SK-N-SH treated with all-trans-retinoic acid at 6 μM for 48 hours (cell line): Measurements from ENCODE around the gene SYTL3.

Source experiments
- RARB ChIP-seq: fragments of 250-450 bp; sonication (Bioruptor Pico); IDR thresholded peaks from 2 replicates; pipeline ENCODE4 v1.8.0; 2021; ENCODE audit warnings: mild to moderate bottlenecking, moderate library complexity
- ZFP30 ChIP-seq: fragments of 450-650 bp; formaldehyde crosslinking; IDR thresholded peaks from 2 replicates; pipeline ENCODE4 v1.5.0; 2022; ENCODE audit warnings: mild to moderate bottlenecking, moderate library complexity
- ZNF70 ChIP-seq: fragments of 450-650 bp; formaldehyde crosslinking; IDR thresholded peaks from 2 replicates; pipeline ENCODE4 v1.5.0; 2020; ENCODE audit warnings: mild to moderate bottlenecking, moderate library complexity

- TF ChIP-seq ZNF70 (CRISPR knock-in tag) (no peak), RARB (CRISPR knock-in tag) (no peak), ZFP30 (CRISPR knock-in tag) (no peak)
Measured at GRCh38 chr6:158640519-158640918, 9.3 kb upstream of the SYTL3 start.
